Medulla oblongata (tissue), 1 donor: ENCODE data around the gene PSEN1.

Experiments
- DNase-seq: peaks from one replicate; pipeline ENCODE4 v3.0.0-alpha.2; 2015; ENCODE audit errors: extremely low spot score

The PSEN1 gene

GRCh38 chr14:73239393-73240241 lies 103.3 kb downstream of the PSEN1 start:
- peak; percentile 58 for DNase-seq

- DNase-seq = peak; percentile 54
These were observed 104.6 kb downstream of the PSEN1 start for GRCh38 chr14:73240816-73241480.

- DNase-seq = no peak
These were observed 105.3 kb downstream of the PSEN1 start for GRCh38 chr14:73241481-73242165.

GRCh38 chr14:73242357-73242901 lies 106.1 kb downstream of the PSEN1 start:
- DNase-seq = peak; percentile 36

GRCh38 chr14:73243341-73243740 lies 107.0 kb downstream of the PSEN1 start:
- DNase-seq = no peak

GRCh38 chr14:73243748-73244147 lies 107.4 kb downstream of the PSEN1 start:
- DNase-seq = no peak

- DNase-seq = no peak
These were observed 108.4 kb downstream of the PSEN1 start for GRCh38 chr14:73244541-73245290.

GRCh38 chr14:73245480-73246325 lies 109.4 kb downstream of the PSEN1 start:
- DNase-seq = no peak

- no peak for DNase-seq
These were observed 110.3 kb downstream of the PSEN1 start for GRCh38 chr14:73246387-73247150.

GRCh38 chr14:73248108-73248868 lies 112.0 kb downstream of the PSEN1 start:
- no peak for DNase-seq

- no peak for DNase-seq
These were observed 112.8 kb downstream of the PSEN1 start for GRCh38 chr14:73249108-73249507.

- DNase-seq = no peak
These were observed 113.4 kb downstream of the PSEN1 start for GRCh38 chr14:73249564-73250316.

GRCh38 chr14:73250317-73250713 lies 114.0 kb downstream of the PSEN1 start:
- no peak for DNase-seq

GRCh38 chr14:73250781-73251500 lies 114.6 kb downstream of the PSEN1 start:
- DNase-seq = no peak

GRCh38 chr14:73251516-73252215 lies 115.4 kb downstream of the PSEN1 start:
- no peak for DNase-seq

- DNase-seq = no peak
These were observed 116.4 kb downstream of the PSEN1 start for GRCh38 chr14:73252491-73253322.
